HEK293 (cell line): ENCODE data around the gene ACTR1B.

Experiments used
- CTCF ChIA-PET: fragments of 350-600 bp; formaldehyde crosslinking; extraction: SDS; loops from one replicate; lab custom pipeline; 2021; ENCODE audit warnings: antibody characterized with exemption; lab: Yijun Ruan, JAX
- POLR2A ChIA-PET: fragments of 300-600 bp; formaldehyde crosslinking; extraction: SDS; loops from one replicate; lab custom pipeline; 2020; ENCODE audit warnings: antibody characterized with exemption, inconsistent platforms; lab: Yijun Ruan, JAX
- H3K27ac ChIP-seq: fragments of 200-500 bp; sonication (Bioruptor generic); 2 replicates; pipeline ENCODE4 v1.5.1; 2014; ENCODE audit warnings: low read depth, low read length, control low read depth, inconsistent platforms; ENCODE audit errors: extremely low read depth
- H3K36me3 ChIP-seq, 2 experiments: fragments of 200-500 bp in 1 of 2; sonication (Bioruptor generic) in 1 of 2; 1 replicate in 1 of 2; 2 replicates in 1 of 2; pipeline ENCODE4 v1.5.1; 2014 to 2017; ENCODE audit warnings: inconsistent platforms in 2 of 2, low read length in 2 of 2; ENCODE audit not compliant: control insufficient read depth in 2 of 2, insufficient read depth in 1 of 2
- H3K4me1 ChIP-seq: fragments of 200-500 bp; sonication (Bioruptor generic); 2 replicates; pipeline ENCODE4 v1.5.1; 2014; ENCODE audit warnings: mild to moderate bottlenecking, low read length, inconsistent platforms; ENCODE audit not compliant: control insufficient read depth, insufficient read depth
- H3K4me3 ChIP-seq: 2 replicates; pipeline ENCODE4 v1.5.1; 2011; ENCODE audit warnings: low read depth, mild to moderate bottlenecking, control low read depth, low read length, moderate library complexity
- H3K9me3 ChIP-seq: fragments of 200-500 bp; sonication (Bioruptor generic); 2 replicates; pipeline ENCODE4 v1.5.1; 2014; ENCODE audit warnings: low read depth, low read length, inconsistent platforms; ENCODE audit not compliant: control insufficient read depth, insufficient read depth
- BCL11B ChIP-seq: fragments of 450-650 bp; formaldehyde crosslinking; IDR thresholded peaks from 2 replicates; pipeline ENCODE4 v1.5.1; 2016; ENCODE audit warnings: low read depth, missing biosample characterization, missing genetic modification characterization
- ELK4 ChIP-seq: IDR thresholded peaks from 2 replicates; pipeline ENCODE4 v1.6.1; 2011; ENCODE audit warnings: mild to moderate bottlenecking, low read depth, low read length, borderline replicate concordance
- GLI2 ChIP-seq: fragments of 450-650 bp; formaldehyde crosslinking; IDR thresholded peaks from 2 replicates; pipeline ENCODE4; 2017; ENCODE audit warnings: missing biosample characterization, missing genetic modification characterization, low read depth, borderline replicate concordance
- KLF17 ChIP-seq: fragments of 450-650 bp; formaldehyde crosslinking; IDR thresholded peaks from 2 replicates; pipeline ENCODE4 v1.5.1; 2016; ENCODE audit warnings: missing biosample characterization, missing genetic modification characterization
- MZF1 ChIP-seq: fragments of 450-650 bp; formaldehyde crosslinking; IDR thresholded peaks from 2 replicates; pipeline ENCODE4 v1.5.1; 2017; ENCODE audit warnings: missing biosample characterization, missing genetic modification characterization, borderline replicate concordance
- PRDM1 ChIP-seq: fragments of 450-650 bp; formaldehyde crosslinking; IDR thresholded peaks from 2 replicates; pipeline ENCODE4; 2016; ENCODE audit warnings: missing biosample characterization, missing genetic modification characterization
- SP3 ChIP-seq: fragments of 450-650 bp; formaldehyde crosslinking; IDR thresholded peaks from 2 replicates; pipeline ENCODE4 v1.5.1; 2016; ENCODE audit warnings: missing biosample characterization, missing genetic modification characterization
- YY1 ChIP-seq: fragments of 450-650 bp; formaldehyde crosslinking; IDR thresholded peaks from 2 replicates; pipeline ENCODE4 v1.5.1; 2018; ENCODE audit warnings: missing biosample characterization, missing genetic modification characterization
- ZBTB17 ChIP-seq: fragments of 450-650 bp; formaldehyde crosslinking; IDR thresholded peaks from 2 replicates; pipeline ENCODE4 v1.5.1; 2016; ENCODE audit warnings: missing biosample characterization, missing genetic modification characterization
- ZFHX2 ChIP-seq: fragments of 450-650 bp; formaldehyde crosslinking; conservative IDR thresholded peaks from 2 replicates; pipeline ENCODE4 v1.5.1; 2016; ENCODE audit warnings: missing biosample characterization, missing genetic modification characterization
- ZNF112 ChIP-seq: fragments of 450-650 bp; formaldehyde crosslinking; IDR thresholded peaks from 2 replicates; pipeline ENCODE4 v1.5.0; 2017; ENCODE audit warnings: missing biosample characterization, missing genetic modification characterization
- ZNF16 ChIP-seq: fragments of 450-650 bp; formaldehyde crosslinking; IDR thresholded peaks from 2 replicates; pipeline ENCODE4 v1.5.1; 2016; ENCODE audit warnings: low read depth, missing biosample characterization, missing genetic modification characterization
- ZNF248 ChIP-seq: fragments of 450-650 bp; formaldehyde crosslinking; IDR thresholded peaks from 2 replicates; pipeline ENCODE4 v1.5.1; 2017; ENCODE audit warnings: missing biosample characterization, missing genetic modification characterization
- ZNF335 ChIP-seq: fragments of 450-650 bp; formaldehyde crosslinking; conservative IDR thresholded peaks from 2 replicates; pipeline ENCODE4 v1.5.1; 2016; ENCODE audit warnings: missing biosample characterization, missing genetic modification characterization
- ZNF366 ChIP-seq: fragments of 450-650 bp; formaldehyde crosslinking; conservative IDR thresholded peaks from 2 replicates; pipeline ENCODE4 v1.5.1; 2016; ENCODE audit warnings: missing biosample characterization, missing genetic modification characterization
- ZNF394 ChIP-seq: fragments of 450-650 bp; formaldehyde crosslinking; IDR thresholded peaks from 2 replicates; pipeline ENCODE4 v1.5.1; 2016; ENCODE audit warnings: missing biosample characterization, missing genetic modification characterization, mild to moderate bottlenecking, moderate library complexity, borderline replicate concordance
- ZNF404 ChIP-seq: fragments of 450-650 bp; formaldehyde crosslinking; IDR thresholded peaks from 2 replicates; pipeline ENCODE4 v1.5.1; 2017; ENCODE audit warnings: missing biosample characterization, missing genetic modification characterization
- ZNF488 ChIP-seq: fragments of 450-650 bp; formaldehyde crosslinking; IDR thresholded peaks from 2 replicates; pipeline ENCODE4 v1.5.1; 2016; ENCODE audit warnings: missing biosample characterization, missing genetic modification characterization
- ZNF549 ChIP-seq: fragments of 450-650 bp; IDR thresholded peaks from 2 replicates; pipeline ENCODE4 v1.5.1; 2018; ENCODE audit warnings: missing biosample characterization, missing genetic modification characterization, mild to moderate bottlenecking, inconsistent platforms, moderate library complexity
- ZNF561 ChIP-seq: fragments of 450-650 bp; IDR thresholded peaks from 2 replicates; pipeline ENCODE4 v1.5.1; 2018; ENCODE audit warnings: missing biosample characterization, missing genetic modification characterization, borderline replicate concordance
- ZNF664 ChIP-seq: fragments of 450-650 bp; formaldehyde crosslinking; IDR thresholded peaks from 2 replicates; pipeline ENCODE4 v1.5.1; 2016; ENCODE audit warnings: missing biosample characterization, missing genetic modification characterization
- ZNF701 ChIP-seq: fragments of 450-650 bp; formaldehyde crosslinking; IDR thresholded peaks from 2 replicates; pipeline ENCODE4 v1.5.1; 2016; ENCODE audit warnings: missing biosample characterization, missing genetic modification characterization
- ZNF704 ChIP-seq: fragments of 450-650 bp; formaldehyde crosslinking; IDR thresholded peaks from 2 replicates; pipeline ENCODE4 v1.5.1; 2016; ENCODE audit warnings: missing biosample characterization, missing genetic modification characterization
- ZNF843 ChIP-seq: fragments of 450-650 bp; formaldehyde crosslinking; IDR thresholded peaks from 2 replicates; pipeline ENCODE4 v1.5.1; 2016; ENCODE audit warnings: missing biosample characterization, missing genetic modification characterization

The ACTR1B gene

GRCh38 chr2:97664636-97664970 is 759 bp upstream of the ACTR1B start:
- POLR2A ChIA-PET, result interaction anchor here (1.1 to 7.6 kb wide), 6 partner anchors 10 to 75 kb away, joined by 3 to 183 read pairs (median 5); partner anchors contain the start of genes ANKRD36B and COX5B

GRCh38 chr2:97663626-97663961 is 250 bp downstream of the ACTR1B start:
- Histone ChIP-seq H3K9me3 (no peaks in the 10 kb centered on the region), H3K4me1 (0 out of 2 replicates have a peak, but pooled peaks cover 2% of the 10 kb centered on the region), H3K27ac (peak overlapping the region; percentile 95), H3K4me3 (peak overlapping the region; percentile 65), H3K36me3 (peaks cover 0 to 26% of the 10 kb centered on the region in 2 experiments; a peak in 2 of 3 replicates)
- TF ChIP-seq BCL11B (tag by site-specific recombination), result no peak
- no peak for TF ChIP-seq YY1
- TF ChIP-seq ELK4, result no peak
- TF ChIP-seq ZNF701, result no peak
- no peak for TF ChIP-seq ZNF549 (tag by site-specific recombination)
- no peak for TF ChIP-seq ZNF561
- no peak for TF ChIP-seq ZNF488 (tag by site-specific recombination)
- TF ChIP-seq ZNF248 (tag by site-specific recombination), result no peak
- no peak for TF ChIP-seq ZFHX2
- TF ChIP-seq ZNF704, result no peak
- no peak for TF ChIP-seq PRDM1 (tag by site-specific recombination)
- no peak for TF ChIP-seq GLI2
- no peak for TF ChIP-seq ZNF394 (tag by site-specific recombination)
- no peak for TF ChIP-seq ZNF335 (tag by site-specific recombination)
- TF ChIP-seq ZNF112 (tag by site-specific recombination), result no peak
- ChIA-PET POLR2A (interaction anchor here (1.4 to 7.6 kb wide), 5 partner anchors 15 to 74 kb away, joined by 3 to 183 read pairs (median 5); partner anchors contain the start of genes ANKRD36B and COX5B), CTCF (interaction anchor here (0.9 to 3.8 kb wide), 6 partner anchors 10 to 73 kb away, joined by 4 to 35 read pairs (median 6); no protein-coding TSS in a partner anchor)

More at GRCh38 chr2:97664636-97664970, 759 bp upstream of the ACTR1B start:
- CTCF ChIA-PET, result interaction anchor here (0.9 to 3.8 kb wide), 6 partner anchors 9 to 74 kb away, joined by 4 to 35 read pairs (median 6); no protein-coding TSS in a partner anchor
- Histone ChIP-seq H3K4me1 (0 out of 2 replicates have a peak, but pooled peaks cover 2% of the 10 kb centered on the region), H3K27ac (peak overlapping the region; percentile 79), H3K9me3 (no peaks in the 10 kb centered on the region), H3K36me3 (peaks cover 0 to 16% of the 10 kb centered on the region in 2 experiments; a peak in 2 of 3 replicates), H3K4me3 (peak overlapping the region; percentile 69)
- TF ChIP-seq ZNF366 (0 out of 2 replicates have a peak, but pooled peaks have one; percentile 2), KLF17 (tag by site-specific recombination) (no peak), SP3 (tag by site-specific recombination) (no peak), ZNF404 (tag by site-specific recombination) (no peak), ZNF335 (tag by site-specific recombination) (peak; percentile 59; the same call in 1 of the 2 replicates), ZNF16 (tag by site-specific recombination) (no peak), MZF1 (peak; percentile 42; the same call in 1 of the 2 replicates), ZNF843 (tag by site-specific recombination) (no peak), ZNF664 (tag by site-specific recombination) (peak; percentile 60), ZBTB17 (tag by site-specific recombination) (0 out of 2 replicates have a peak, but pooled peaks have one; percentile 8)
